Natural killer cell (primary cell): Measurements from ENCODE around the gene RPL13A. TPM values are rescaled to one million over a fixed set of nuclear protein-coding genes. Genes with fewer than 3 reads are reported as not detected.

Experiments used
- ATAC-seq, 3 donors: fragments of 150-1000 bp in 2 of 3; fragments of 200-7000 bp in 1 of 3; cut with Tn5 transposase; 1 replicate in 1 of 3; 2 replicates in 2 of 3; pipeline ENCODE4 v1.10.0; 2021; ENCODE audit warnings: mild to moderate bottlenecking in 2 of 3, moderate library complexity in 2 of 3
- DNase-seq, 2 donors: peaks; one replicate each; pipeline versions ENCODE4 v3.0.0 to v3.0.0-alpha.2; 2013 to 2021; ENCODE audit warnings: mixed read lengths in 1 of 2
- H3K27ac ChIP-seq: one replicate; pipeline ENCODE4 v1.5.1; 2013; ENCODE audit warnings: mild to moderate bottlenecking, low read length
- H3K27me3 ChIP-seq: one replicate; pipeline ENCODE4 v1.6.1; 2013; ENCODE audit warnings: low read length; ENCODE audit not compliant: control insufficient read depth, insufficient read depth
- H3K36me3 ChIP-seq: one replicate; pipeline ENCODE4 v1.6.1; 2013; ENCODE audit warnings: low read length; ENCODE audit not compliant: control insufficient read depth, insufficient read depth
- H3K4me1 ChIP-seq: one replicate; pipeline ENCODE4 v1.6.1; 2013; ENCODE audit warnings: low read length; ENCODE audit not compliant: control insufficient read depth, insufficient read depth
- H3K4me3 ChIP-seq: one replicate; pipeline ENCODE4 v1.5.1; 2013; ENCODE audit warnings: low read length
- H3K9me3 ChIP-seq: one replicate; pipeline ENCODE4 v1.6.1; 2013; ENCODE audit warnings: low read length; ENCODE audit not compliant: control insufficient read depth, insufficient read depth
- H3K27ac Mint-ChIP-seq, 2 donors: one replicate each; pipeline ENCODE4 v1.8.0; 2022; ENCODE audit warnings: mild to moderate bottlenecking in 2 of 2, mixed read lengths in 2 of 2, moderate library complexity in 1 of 2
- H3K27me3 Mint-ChIP-seq, 2 donors: one replicate each; pipeline ENCODE4 v1.8.0; 2022; ENCODE audit warnings: low read depth in 2 of 2, mixed read lengths in 2 of 2
- H3K36me3 Mint-ChIP-seq: one replicate; pipeline ENCODE4 v1.8.0; 2022; ENCODE audit warnings: mixed read lengths
- H3K4me1 Mint-ChIP-seq, 2 donors: one replicate each; pipeline ENCODE4 v1.8.0; 2022; ENCODE audit warnings: mixed read lengths in 2 of 2
- H3K4me3 Mint-ChIP-seq: one replicate; pipeline ENCODE4 v1.8.0; 2022; ENCODE audit warnings: mild to moderate bottlenecking, moderate library complexity, mixed read lengths
- H3K9me3 Mint-ChIP-seq, 2 donors: one replicate each; pipeline ENCODE4 v1.8.0; 2022; ENCODE audit warnings: mixed read lengths in 2 of 2
- WGBS: methylation state at CpG from one replicate; pipeline ENCODE4 v1.1.7; 2013; ENCODE audit warnings: missing lambda C conversion rate; ENCODE audit not compliant: insufficient coverage; 5-methylcytosine and 5-hydroxymethylcytosine counted together
- intact Hi-C: fragments of 100-400 bp; cut with micrococcal nuclease; formaldehyde crosslinking; loops from one replicate; pipeline ENCODE4 v1.14.2; 2022
- total RNA-seq, 4 donors: library from RNA; stranded (reverse); fragments of 120-200 nt in 1 of 4; gene quantifications; one replicate each; pipeline versions ENCODE4 v1.2.3 to v1.2.4, GENCODE V29; 2013 to 2022
- TF ChIP-seq, protein P1 (sequence below): fragments of 200-600 bp; IDR thresholded peaks from one replicate; pipeline ENCODE4 v1.8.0; 2022; ENCODE audit warnings: antibody characterized with exemption

RPL13A gene
- total RNA-seq, 3 donors from 2014 or later (not counting 1 experiment from before 2014, with no cell fraction given) = 1,881 to 2,284 (median 2,283) TPM

DNA sequence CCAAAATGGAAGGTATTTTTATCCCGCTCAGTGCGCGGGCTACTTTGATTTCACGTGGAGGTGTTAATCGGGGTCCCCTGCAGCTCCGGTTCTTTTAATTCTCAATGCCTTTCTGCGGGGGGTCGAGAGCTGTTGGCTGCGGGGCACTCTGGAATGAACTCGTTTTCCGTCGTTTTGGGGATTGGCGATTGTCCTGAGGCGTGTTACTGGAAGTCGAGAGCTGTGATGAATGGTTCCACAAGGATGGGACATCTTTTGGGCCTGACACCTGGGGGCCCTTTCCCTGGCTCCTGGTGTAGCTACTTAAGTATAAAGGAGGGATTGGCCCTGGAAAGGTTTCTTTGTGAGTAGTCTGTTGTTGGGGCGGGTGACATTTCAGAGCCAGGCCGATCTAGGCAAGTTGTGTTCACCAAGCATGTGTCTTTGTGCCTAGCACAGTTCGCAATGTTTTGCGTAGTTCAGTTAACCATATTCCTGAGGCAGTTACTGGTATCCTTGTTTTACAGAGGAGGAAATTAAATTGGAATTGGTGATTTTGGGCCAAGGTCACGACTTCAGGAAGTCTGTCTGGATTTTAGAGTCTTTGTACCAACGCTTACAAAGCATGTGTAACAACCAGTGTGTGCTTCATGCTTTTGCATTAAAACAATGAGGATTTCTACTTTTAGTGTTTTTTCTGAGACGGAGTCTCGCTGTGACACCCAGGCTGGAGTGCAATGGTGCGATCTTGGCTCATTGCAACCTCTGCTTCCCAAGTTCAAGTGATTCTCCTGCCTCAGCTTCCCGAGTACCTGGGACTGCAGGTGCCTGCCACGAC is 846 bp downstream of the RPL13A start:
- peak overlapping the region; percentile 93 for H3K4me3 ChIP-seq

DNA sequence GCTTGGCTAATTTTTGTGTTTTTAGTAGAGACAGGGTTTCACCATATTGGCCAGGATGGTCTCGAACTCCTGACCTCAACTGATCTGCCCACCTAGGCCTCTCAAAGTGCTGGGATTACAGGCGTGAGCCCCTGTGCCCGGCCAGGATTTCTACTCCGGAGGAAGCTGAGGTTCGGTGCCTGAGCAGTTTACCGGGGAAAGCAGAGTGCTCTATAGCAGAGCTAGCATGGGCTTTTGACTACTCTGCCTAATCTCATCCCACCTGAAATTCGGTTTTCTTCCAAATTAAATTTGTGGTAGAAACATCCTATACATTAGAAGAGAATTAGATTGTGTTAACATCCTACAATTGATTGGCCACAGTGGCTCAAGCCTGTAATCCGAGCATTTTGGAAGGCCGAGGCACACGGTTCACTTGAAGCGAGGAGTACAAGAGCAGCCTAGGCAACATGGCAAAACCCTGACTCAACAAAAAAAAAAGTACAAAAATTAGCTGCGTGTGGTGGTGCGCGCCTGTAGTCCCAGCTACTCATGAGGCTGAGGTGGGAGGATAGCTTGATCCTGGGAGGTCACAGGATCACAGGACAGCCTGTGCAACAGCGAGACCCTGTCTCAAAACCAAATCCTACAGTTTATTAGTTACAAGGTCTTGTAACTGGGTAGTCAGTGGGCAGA is 1.6 kb downstream of the RPL13A start:
- H3K36me3 Mint-ChIP-seq = peaks cover 8% of the 10 kb centered on the region
- H3K27me3 Mint-ChIP-seq = no peaks in the 10 kb centered on the region
- H3K27me3 ChIP-seq = no peaks in the 10 kb centered on the region
- peaks cover 53% of the 10 kb centered on the region for H3K4me1 ChIP-seq
- WGBS = 11% methylated on average over 10 of the region's 15 CpGs
- peak overlapping the region; percentile 30 for H3K27ac ChIP-seq
- H3K36me3 ChIP-seq = peaks cover 50% of the 10 kb centered on the region
- H3K4me3 ChIP-seq = peak overlapping the region; percentile 93
- H3K27ac Mint-ChIP-seq = peak overlapping the region; percentile 92 to 98
- H3K4me1 Mint-ChIP-seq = peaks cover 31 to 37% of the 10 kb centered on the region in 2 donors
- TF ChIP-seq, protein P1, sequence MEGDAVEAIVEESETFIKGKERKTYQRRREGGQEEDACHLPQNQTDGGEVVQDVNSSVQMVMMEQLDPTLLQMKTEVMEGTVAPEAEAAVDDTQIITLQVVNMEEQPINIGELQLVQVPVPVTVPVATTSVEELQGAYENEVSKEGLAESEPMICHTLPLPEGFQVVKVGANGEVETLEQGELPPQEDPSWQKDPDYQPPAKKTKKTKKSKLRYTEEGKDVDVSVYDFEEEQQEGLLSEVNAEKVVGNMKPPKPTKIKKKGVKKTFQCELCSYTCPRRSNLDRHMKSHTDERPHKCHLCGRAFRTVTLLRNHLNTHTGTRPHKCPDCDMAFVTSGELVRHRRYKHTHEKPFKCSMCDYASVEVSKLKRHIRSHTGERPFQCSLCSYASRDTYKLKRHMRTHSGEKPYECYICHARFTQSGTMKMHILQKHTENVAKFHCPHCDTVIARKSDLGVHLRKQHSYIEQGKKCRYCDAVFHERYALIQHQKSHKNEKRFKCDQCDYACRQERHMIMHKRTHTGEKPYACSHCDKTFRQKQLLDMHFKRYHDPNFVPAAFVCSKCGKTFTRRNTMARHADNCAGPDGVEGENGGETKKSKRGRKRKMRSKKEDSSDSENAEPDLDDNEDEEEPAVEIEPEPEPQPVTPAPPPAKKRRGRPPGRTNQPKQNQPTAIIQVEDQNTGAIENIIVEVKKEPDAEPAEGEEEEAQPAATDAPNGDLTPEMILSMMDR = no peak
- DNase-seq = peak in 1 of 2 donors; percentile 35
- intact Hi-C loops = loop anchor here (5.0 kb wide), 1 partner anchor 388 kb away; the partner anchor contains the start of genes AKT1S1 and TBC1D17
- no peaks in the 10 kb centered on the region for H3K9me3 ChIP-seq
- no peaks in the 10 kb centered on the region for H3K9me3 Mint-ChIP-seq
- no peak for ATAC-seq
- peak overlapping the region; percentile 95 for H3K4me3 Mint-ChIP-seq

More for the DNA sequence above, 846 bp downstream of the RPL13A start:
- Histone ChIP-seq H3K27me3 (no peaks in the 10 kb centered on the region), H3K9me3 (no peaks in the 10 kb centered on the region), H3K4me1 (peaks cover 45% of the 10 kb centered on the region), H3K36me3 (peaks cover 51% of the 10 kb centered on the region), H3K27ac (peak overlapping the region; percentile 85)
- Mint-ChIP-seq H3K4me3 (peak overlapping the region; percentile 95), H3K27me3 (no peaks in the 10 kb centered on the region), H3K27ac (peak overlapping the region; percentile 92 to 98), H3K4me1 (peaks cover 31 to 37% of the 10 kb centered on the region in 2 donors), H3K36me3 (peaks cover 8% of the 10 kb centered on the region), H3K9me3 (no peaks in the 10 kb centered on the region)
- intact Hi-C loops = loop anchor here (5.0 kb wide), 1 partner anchor 389 kb away; the partner anchor contains the start of genes AKT1S1 and TBC1D17
- DNase-seq (peak in 1 of 2 donors; percentile 49), ATAC-seq (no peak)
- 1% methylated on average over 26 of the region's 26 CpGs for WGBS
- TF ChIP-seq, protein P1 = no peak

DNA sequence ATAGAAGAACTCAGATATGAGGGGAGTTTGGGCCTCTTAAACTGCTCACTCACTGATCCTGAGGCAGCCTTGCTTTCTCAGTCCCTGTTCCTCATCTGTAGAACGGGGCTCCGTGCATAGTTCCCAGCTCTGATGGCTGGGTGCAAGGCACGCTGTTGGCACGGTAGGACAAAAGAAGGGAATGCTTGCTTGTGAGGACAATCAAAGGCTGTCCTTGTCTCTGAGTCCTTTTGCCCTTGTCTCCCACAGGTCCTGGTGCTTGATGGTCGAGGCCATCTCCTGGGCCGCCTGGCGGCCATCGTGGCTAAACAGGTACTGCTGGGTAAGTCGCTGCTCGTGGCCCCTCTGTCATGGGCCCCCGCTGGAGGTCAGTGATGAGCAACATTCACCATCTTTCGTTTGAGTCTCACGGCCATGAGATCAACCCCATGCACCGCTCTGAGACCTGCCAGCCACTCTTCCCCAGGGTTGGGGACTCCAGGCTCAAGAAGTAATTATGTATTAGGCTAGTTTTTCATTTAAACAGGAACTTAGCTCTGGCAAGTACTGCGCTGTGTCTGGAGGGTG is 2.3 kb downstream of the RPL13A start:
- Mint-ChIP-seq H3K27ac (peak overlapping the region; percentile 59 to 98), H3K4me1 (peaks cover 31 to 37% of the 10 kb centered on the region in 2 donors), H3K9me3 (no peaks in the 10 kb centered on the region), H3K4me3 (peak overlapping the region; percentile 47), H3K27me3 (no peaks in the 10 kb centered on the region), H3K36me3 (peaks cover 8% of the 10 kb centered on the region)
- DNase-seq (peak in 1 of 2 donors; percentile 73), ATAC-seq (no peak)
- intact Hi-C loops = loop anchor here (5.0 kb wide), 1 partner anchor 388 kb away; the partner anchor contains the start of genes AKT1S1 and TBC1D17
- TF ChIP-seq, protein P1 = no peak
- H3K36me3 ChIP-seq = peaks cover 49% of the 10 kb centered on the region
- H3K27me3 ChIP-seq = no peaks in the 10 kb centered on the region
- peak overlapping the region; percentile 30 for H3K27ac ChIP-seq
- no peaks in the 10 kb centered on the region for H3K9me3 ChIP-seq
- WGBS = 65% methylated on average over 15 of the region's 15 CpGs
- H3K4me1 ChIP-seq = peaks cover 59% of the 10 kb centered on the region
- no peak overlapping the region for H3K4me3 ChIP-seq
